MM.1S (cell line): ENCODE data around the gene PCIF1.

Experiments used
- DNase-seq: peaks from one replicate; pipeline ENCODE4 v3.0.0-alpha.2; 2015
- H2AFZ ChIP-seq: fragments of 300-600 bp; sonication (generic); 2 replicates; pipeline ENCODE4 v1.6.0; 2016; ENCODE audit warnings: antibody characterized with exemption, low read length
- H3F3A ChIP-seq: fragments of 300-600 bp; sonication (generic); 2 replicates; pipeline ENCODE4 v1.6.1; 2016; ENCODE audit warnings: mild to moderate bottlenecking, antibody characterized with exemption, low read length, moderate library complexity, mixed read lengths; ENCODE audit not compliant: insufficient read depth
- H3K27ac ChIP-seq: fragments of 300-600 bp; sonication (generic); 2 replicates; pipeline ENCODE4 v1.5.1; 2016; ENCODE audit warnings: mild to moderate bottlenecking, low read length
- H3K27me3 ChIP-seq: fragments of 300-600 bp; sonication (generic); replicated peaks from 2 replicates; pipeline ENCODE4 v1.6.0; 2016; ENCODE audit warnings: low read length; ENCODE audit not compliant: insufficient read depth
- H3K36me3 ChIP-seq: fragments of 300-600 bp; sonication (generic); replicated peaks from 2 replicates; pipeline ENCODE4 v1.6.1; 2016; ENCODE audit warnings: mild to moderate bottlenecking, low read length, mixed read lengths; ENCODE audit not compliant: insufficient read depth
- H3K4me1 ChIP-seq: fragments of 300-600 bp; sonication (generic); 2 replicates; pipeline ENCODE4 v1.6.1; 2016; ENCODE audit warnings: low read length, mixed read lengths
- H3K4me2 ChIP-seq: fragments of 300-600 bp; sonication (generic); 2 replicates; pipeline ENCODE4 v1.6.0; 2016; ENCODE audit warnings: low read depth, low read length
- H3K4me3 ChIP-seq: fragments of 300-600 bp; sonication (generic); 2 replicates; pipeline ENCODE4 v1.5.1; 2016; ENCODE audit warnings: low read length, mixed read lengths
- H3K79me2 ChIP-seq: fragments of 300-600 bp; sonication (generic); 2 replicates; pipeline ENCODE4 v1.6.1; 2016; ENCODE audit warnings: mixed run types, low read length, mixed read lengths
- H3K9ac ChIP-seq: fragments of 300-600 bp; sonication (generic); 2 replicates; pipeline ENCODE4 v1.6.1; 2016; ENCODE audit warnings: low read length, mixed read lengths
- H3K9me2 ChIP-seq: fragments of 300-600 bp; sonication (generic); replicated peaks from 2 replicates; pipeline ENCODE4 v1.6.1; 2016; ENCODE audit warnings: mild to moderate bottlenecking, low read length, mixed read lengths; ENCODE audit not compliant: insufficient read depth
- H3K9me3 ChIP-seq: fragments of 300-600 bp; sonication (generic); replicated peaks from 2 replicates; pipeline ENCODE4 v1.6.1; 2016; ENCODE audit warnings: mild to moderate bottlenecking, low read length, mixed read lengths; ENCODE audit not compliant: insufficient read depth
- H4K20me1 ChIP-seq: fragments of 300-600 bp; sonication (generic); 2 replicates; pipeline ENCODE4 v1.6.1; 2016; ENCODE audit warnings: mild to moderate bottlenecking, low read length, moderate library complexity, mixed read lengths; ENCODE audit not compliant: insufficient read depth
- TF ChIP-seq, protein P1 (sequence below): fragments of 300-600 bp; sonication (generic); IDR thresholded peaks from 2 replicates; pipeline ENCODE4 v1.5.1; 2016; ENCODE audit warnings: antibody characterized with exemption, low read length, mixed read lengths

Gene PCIF1

DNA sequence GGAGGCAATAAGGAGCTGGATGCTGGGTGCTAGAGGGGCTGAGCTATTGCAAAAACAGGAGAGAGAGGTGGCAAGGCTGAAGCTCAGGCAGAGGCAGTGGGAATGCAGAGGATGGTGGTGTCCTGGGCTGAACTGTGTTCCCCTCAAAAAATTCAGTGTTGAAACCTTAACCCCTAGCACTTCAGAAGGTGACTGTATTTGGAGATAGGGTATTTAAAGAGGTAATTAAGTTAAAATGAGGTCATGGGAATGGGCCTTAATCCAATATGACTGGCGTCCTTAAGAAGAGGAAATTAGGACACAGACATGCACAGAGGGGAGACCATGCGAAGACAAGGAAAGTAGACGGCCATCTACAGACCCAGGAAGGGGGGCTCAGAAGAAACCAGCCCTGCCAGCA lies 62.7 kb downstream of the PCIF1 start:
- no peak overlapping the region for H3K9ac ChIP-seq
- no peak for DNase-seq
- H3K79me2 ChIP-seq, result no peaks in the 10 kb centered on the region
- peaks cover 13% of the 10 kb centered on the region for H3K27me3 ChIP-seq
- no peaks in the 10 kb centered on the region for H4K20me1 ChIP-seq
- no peaks in the 10 kb centered on the region for H3F3A ChIP-seq
- no peaks in the 10 kb centered on the region for H3K9me3 ChIP-seq
- no peaks in the 10 kb centered on the region for H3K9me2 ChIP-seq
- no peak overlapping the region for H3K27ac ChIP-seq
- H3K36me3 ChIP-seq, result no peaks in the 10 kb centered on the region
- TF ChIP-seq, protein P1, sequence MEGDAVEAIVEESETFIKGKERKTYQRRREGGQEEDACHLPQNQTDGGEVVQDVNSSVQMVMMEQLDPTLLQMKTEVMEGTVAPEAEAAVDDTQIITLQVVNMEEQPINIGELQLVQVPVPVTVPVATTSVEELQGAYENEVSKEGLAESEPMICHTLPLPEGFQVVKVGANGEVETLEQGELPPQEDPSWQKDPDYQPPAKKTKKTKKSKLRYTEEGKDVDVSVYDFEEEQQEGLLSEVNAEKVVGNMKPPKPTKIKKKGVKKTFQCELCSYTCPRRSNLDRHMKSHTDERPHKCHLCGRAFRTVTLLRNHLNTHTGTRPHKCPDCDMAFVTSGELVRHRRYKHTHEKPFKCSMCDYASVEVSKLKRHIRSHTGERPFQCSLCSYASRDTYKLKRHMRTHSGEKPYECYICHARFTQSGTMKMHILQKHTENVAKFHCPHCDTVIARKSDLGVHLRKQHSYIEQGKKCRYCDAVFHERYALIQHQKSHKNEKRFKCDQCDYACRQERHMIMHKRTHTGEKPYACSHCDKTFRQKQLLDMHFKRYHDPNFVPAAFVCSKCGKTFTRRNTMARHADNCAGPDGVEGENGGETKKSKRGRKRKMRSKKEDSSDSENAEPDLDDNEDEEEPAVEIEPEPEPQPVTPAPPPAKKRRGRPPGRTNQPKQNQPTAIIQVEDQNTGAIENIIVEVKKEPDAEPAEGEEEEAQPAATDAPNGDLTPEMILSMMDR, result no peak
- H3K4me3 ChIP-seq, result no peak overlapping the region
- no peaks in the 10 kb centered on the region for H3K4me1 ChIP-seq
- no peak overlapping the region for H3K4me2 ChIP-seq
- no peak overlapping the region for H2AFZ ChIP-seq
